Smooth muscle cell (in vitro differentiated cells): ENCODE data around the gene KRT33B. TPM values are rescaled to one million over a fixed set of nuclear protein-coding genes. Genes with fewer than 3 reads are reported as not detected.
A peak's percentile ranks its signal among the peaks of the same experiment; 100 is the strongest.

ENCODE experiments used
- DNase-seq: peaks from one replicate; lab custom pipeline; 2025; ENCODE audit not compliant: unreplicated experiment; lab: John Stamatoyannopoulos, UW
- H2AFZ ChIP-seq: fragments of 200-600 bp; sonication (generic); 2 replicates; pipeline ENCODE4 v1.6.0; 2016; ENCODE audit warnings: antibody characterized with exemption, low read depth, mild to moderate bottlenecking
- H3F3A ChIP-seq: fragments of 200-600 bp; sonication (generic); 2 replicates; pipeline ENCODE4 v1.6.0; 2017; ENCODE audit warnings: antibody characterized with exemption, low read depth
- H3K27ac ChIP-seq: fragments of 200-600 bp; sonication (generic); 2 replicates; pipeline ENCODE4 v1.5.1; 2016; ENCODE audit warnings: low read depth, mild to moderate bottlenecking
- H3K27me3 ChIP-seq: fragments of 200-600 bp; sonication (generic); 2 replicates; pipeline ENCODE4 v1.6.1; 2016; ENCODE audit warnings: low read depth, mild to moderate bottlenecking
- H3K36me3 ChIP-seq: fragments of 200-600 bp; sonication (generic); 2 replicates; pipeline ENCODE4 v1.5.1; 2016; ENCODE audit warnings: low read depth
- H3K4me1 ChIP-seq: fragments of 200-600 bp; sonication (generic); 2 replicates; pipeline ENCODE4 v1.5.1; 2016; ENCODE audit warnings: low read depth
- H3K4me2 ChIP-seq: fragments of 200-600 bp; sonication (generic); 2 replicates; pipeline ENCODE4 v1.6.0; 2016; ENCODE audit warnings: mild to moderate bottlenecking
- H3K4me3 ChIP-seq: fragments of 200-600 bp; sonication (generic); 2 replicates; pipeline ENCODE4 v1.5.1; 2016; ENCODE audit warnings: mild to moderate bottlenecking
- H3K79me2 ChIP-seq: fragments of 200-600 bp; sonication (generic); 2 replicates; pipeline ENCODE4 v1.6.0; 2016; ENCODE audit warnings: low read depth, mild to moderate bottlenecking
- H3K9ac ChIP-seq: fragments of 200-600 bp; sonication (generic); 2 replicates; pipeline ENCODE4 v1.6.0; 2016; ENCODE audit warnings: low read depth
- H3K9me3 ChIP-seq: fragments of 200-600 bp; sonication (generic); replicated peaks from 2 replicates; pipeline ENCODE4 v1.5.1; 2016; ENCODE audit warnings: low read depth
- H4K20me1 ChIP-seq: fragments of 200-600 bp; sonication (generic); 2 replicates; pipeline ENCODE4 v1.6.0; 2016; ENCODE audit warnings: low read depth
- WGBS: methylation state at CpG from one replicate; pipeline ENCODE4 v1.1.7; 2016; ENCODE audit warnings: low lambda C conversion rate; 5-methylcytosine and 5-hydroxymethylcytosine counted together
- polyA plus RNA-seq: library from polyadenylated mRNA; unstranded; fragments of >200 nt; fragmentation: Nextera tagmentation; extraction: Ambion mirVana; gene quantifications from 2 replicates; pipeline ENCODE4 v1.2.1, GENCODE V29; 2016
- total RNA-seq: library from RNA; depleted of rRNA; stranded (reverse); fragments of >200 nt; gene quantifications from 2 replicates; pipeline ENCODE4 v1.2.3, GENCODE V29; 2014
- TF ChIP-seq, protein P1 (sequence below): fragments of 200-600 bp; sonication (generic); IDR thresholded peaks from 2 replicates; pipeline ENCODE4 v1.5.1; 2017; ENCODE audit warnings: borderline replicate concordance, mild to moderate bottlenecking, antibody characterized with exemption; ENCODE audit not compliant: insufficient read depth, poor library complexity, severe bottlenecking

The KRT33B gene
- total and polyA plus RNA-seq, 2 experiments from 2014 or later = 1.1 to 2.7 TPM

DNA sequence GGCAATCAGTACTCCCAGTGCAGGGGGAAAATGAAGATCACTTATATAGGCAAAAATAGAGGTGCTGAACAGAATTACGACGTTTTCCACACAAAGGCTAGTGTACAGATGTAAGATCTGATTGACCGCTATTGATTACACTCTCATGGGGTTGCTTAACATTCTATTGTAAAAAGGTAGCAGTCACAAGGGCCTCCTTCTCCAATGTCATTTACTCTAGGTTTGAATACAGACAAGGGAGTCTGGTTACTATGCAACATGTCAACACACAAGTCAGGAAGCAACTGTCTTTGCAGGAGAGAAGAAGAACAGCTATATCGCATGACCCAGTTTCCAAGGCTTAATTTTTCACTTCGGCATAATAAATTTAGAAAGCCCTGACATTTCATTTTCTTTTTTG is 46.9 kb upstream of the KRT33B start:
- Histone ChIP-seq H3K27ac (peak overlapping the region; percentile 66), H3K4me3 (no peak overlapping the region), H2AFZ (no peak overlapping the region), H3K9me3 (no peaks in the 10 kb centered on the region), H3K4me2 (no peak overlapping the region), H3K9ac (no peak overlapping the region), H3F3A (no peaks in the 10 kb centered on the region), H4K20me1 (no peaks in the 10 kb centered on the region), H3K27me3 (no peaks in the 10 kb centered on the region), H3K4me1 (no peaks in the 10 kb centered on the region), H3K79me2 (no peaks in the 10 kb centered on the region), H3K36me3 (no peaks in the 10 kb centered on the region)
- WGBS = 87% methylated on average over 5 of the region's 5 CpGs
- TF ChIP-seq, protein P1, sequence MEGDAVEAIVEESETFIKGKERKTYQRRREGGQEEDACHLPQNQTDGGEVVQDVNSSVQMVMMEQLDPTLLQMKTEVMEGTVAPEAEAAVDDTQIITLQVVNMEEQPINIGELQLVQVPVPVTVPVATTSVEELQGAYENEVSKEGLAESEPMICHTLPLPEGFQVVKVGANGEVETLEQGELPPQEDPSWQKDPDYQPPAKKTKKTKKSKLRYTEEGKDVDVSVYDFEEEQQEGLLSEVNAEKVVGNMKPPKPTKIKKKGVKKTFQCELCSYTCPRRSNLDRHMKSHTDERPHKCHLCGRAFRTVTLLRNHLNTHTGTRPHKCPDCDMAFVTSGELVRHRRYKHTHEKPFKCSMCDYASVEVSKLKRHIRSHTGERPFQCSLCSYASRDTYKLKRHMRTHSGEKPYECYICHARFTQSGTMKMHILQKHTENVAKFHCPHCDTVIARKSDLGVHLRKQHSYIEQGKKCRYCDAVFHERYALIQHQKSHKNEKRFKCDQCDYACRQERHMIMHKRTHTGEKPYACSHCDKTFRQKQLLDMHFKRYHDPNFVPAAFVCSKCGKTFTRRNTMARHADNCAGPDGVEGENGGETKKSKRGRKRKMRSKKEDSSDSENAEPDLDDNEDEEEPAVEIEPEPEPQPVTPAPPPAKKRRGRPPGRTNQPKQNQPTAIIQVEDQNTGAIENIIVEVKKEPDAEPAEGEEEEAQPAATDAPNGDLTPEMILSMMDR = no peak
- no peak for DNase-seq

DNA sequence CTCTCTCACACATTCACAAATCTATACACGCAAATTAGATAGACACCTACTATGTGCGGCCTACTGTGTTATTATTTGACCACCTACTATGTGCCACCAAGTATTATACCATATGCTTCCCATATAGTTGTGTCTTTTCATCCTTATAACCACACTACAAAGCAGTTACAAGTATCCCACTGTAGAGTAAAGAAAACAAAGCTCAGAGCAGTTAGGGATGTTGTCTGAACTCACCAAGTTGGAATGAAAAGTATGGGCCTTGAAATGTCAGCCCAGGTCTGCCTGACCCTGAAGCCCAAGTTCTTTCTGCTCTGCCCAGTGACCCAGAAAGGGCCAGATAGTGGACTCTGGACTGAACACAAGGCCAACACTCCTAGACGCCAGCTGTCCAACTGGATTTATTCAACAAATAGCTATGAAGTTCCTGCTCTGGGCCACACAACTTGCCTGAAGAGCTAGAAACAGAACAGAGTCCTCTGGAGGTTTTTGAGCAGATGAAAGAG is 46.3 kb upstream of the KRT33B start:
- H3K4me3 ChIP-seq = no peak overlapping the region
- no peaks in the 10 kb centered on the region for H3K9me3 ChIP-seq
- H3K27ac ChIP-seq = peak overlapping the region; percentile 66
- no peak overlapping the region for H2AFZ ChIP-seq
- H3K79me2 ChIP-seq = no peaks in the 10 kb centered on the region
- TF ChIP-seq, protein P1 = no peak
- no peaks in the 10 kb centered on the region for H4K20me1 ChIP-seq
- no peaks in the 10 kb centered on the region for H3K36me3 ChIP-seq
- H3F3A ChIP-seq = no peaks in the 10 kb centered on the region
- H3K4me1 ChIP-seq = no peaks in the 10 kb centered on the region
- no peak overlapping the region for H3K9ac ChIP-seq
- no peak overlapping the region for H3K4me2 ChIP-seq
- WGBS = 81% methylated on average over 3 of the region's 3 CpGs
- H3K27me3 ChIP-seq = no peaks in the 10 kb centered on the region
- DNase-seq = no peak

DNA sequence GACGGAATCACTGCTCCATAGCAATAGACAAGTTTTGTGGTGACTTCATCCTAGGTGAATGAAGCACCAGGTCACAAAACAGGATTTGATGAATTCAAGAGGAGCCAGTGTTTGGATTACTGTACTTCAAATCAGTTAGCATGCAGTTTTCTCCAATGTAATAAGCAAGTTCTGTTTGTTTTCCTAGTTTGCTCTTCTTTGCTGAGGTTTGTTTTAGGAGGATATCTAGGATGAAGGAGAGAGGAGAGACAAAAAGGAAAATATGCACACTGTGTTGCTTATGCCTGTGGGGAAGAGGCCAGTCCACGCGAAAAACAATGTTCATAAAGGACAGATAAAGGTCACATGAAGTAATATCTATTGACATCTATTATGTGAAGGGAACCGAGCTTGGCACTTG is 45.8 kb upstream of the KRT33B start:
- no peak overlapping the region for H3K4me3 ChIP-seq
- no peak for DNase-seq
- H2AFZ ChIP-seq = no peak overlapping the region
- H3K4me1 ChIP-seq = no peaks in the 10 kb centered on the region
- WGBS = 93% methylated on average over 4 of the region's 4 CpGs
- H3K79me2 ChIP-seq = no peaks in the 10 kb centered on the region
- H3K9me3 ChIP-seq = no peaks in the 10 kb centered on the region
- TF ChIP-seq, protein P1 = no peak
- no peaks in the 10 kb centered on the region for H3K27me3 ChIP-seq
- H3K4me2 ChIP-seq = no peak overlapping the region
- no peaks in the 10 kb centered on the region for H4K20me1 ChIP-seq
- H3K36me3 ChIP-seq = no peaks in the 10 kb centered on the region
- peak overlapping the region; percentile 66 for H3K27ac ChIP-seq
- no peaks in the 10 kb centered on the region for H3F3A ChIP-seq
- H3K9ac ChIP-seq = no peak overlapping the region

GRCh38 chr17:41413982-41414381 is 44.4 kb upstream of the KRT33B start:
- H4K20me1 ChIP-seq = no peaks in the 10 kb centered on the region
- no peaks in the 10 kb centered on the region for H3K36me3 ChIP-seq
- no peak overlapping the region for H3K27ac ChIP-seq
- no peak overlapping the region for H3K4me2 ChIP-seq
- H3K27me3 ChIP-seq = no peaks in the 10 kb centered on the region
- TF ChIP-seq, protein P1 = no peak
- no peak overlapping the region for H3K4me3 ChIP-seq
- H3K9me3 ChIP-seq = no peaks in the 10 kb centered on the region
- H3K9ac ChIP-seq = no peak overlapping the region
- H2AFZ ChIP-seq = no peak overlapping the region
- WGBS = 83% methylated on average over 2 of the region's 2 CpGs
- no peaks in the 10 kb centered on the region for H3K79me2 ChIP-seq
- H3K4me1 ChIP-seq = no peaks in the 10 kb centered on the region
- no peak for DNase-seq
- no peaks in the 10 kb centered on the region for H3F3A ChIP-seq
